K562 (cell line): ENCODE results near the gene SLC52A1. TPM values are rescaled to one million over a fixed set of nuclear protein-coding genes. Genes with fewer than 3 reads are reported as not detected.

Experiments
- ATAC-seq: fragments of 200-7000 bp; cut with Tn5 transposase; 3 replicates; pipeline ENCODE4 v1.9.1; 2020; ENCODE audit warnings: moderate library complexity
- BruUV-seq: library from RNA; stranded (reverse); fragments of 400-500 nt; replicated peaks from 2 replicates; lab custom pipeline; 2021; lab: Mats Ljungman, UMichigan
- CTCF ChIA-PET: fragments of 300-600 bp; formaldehyde crosslinking; extraction: SDS; loops from one replicate; lab custom pipeline; 2021; ENCODE audit warnings: low intra/inter-chr PET ratio; lab: Yijun Ruan, JAX
- POLR2A ChIA-PET: fragments of 300-600, 350-650 bp; sonication (Branson Sonifier 250); formaldehyde crosslinking; extraction: SDS; loops from one replicate; lab custom pipeline; 2021; ENCODE audit warnings: antibody characterized with exemption, inconsistent platforms; lab: Yijun Ruan, JAX
- DNase-seq, 4 experiments: peaks; one replicate each; pipeline versions ENCODE4 v3.0.0 to v3.0.0-alpha.2; 2011 to 2018; ENCODE audit warnings: low spot score in 3 of 4, mixed read lengths in 3 of 4; ENCODE audit errors: extremely low read depth in 1 of 4
- FAIRE-seq: peaks from 2 replicates; lab custom pipeline; 2011; peaks lifted over from hg19 to GRCh38; lab: Jason Lieb, UNC
- H2AFZ ChIP-seq: 2 replicates; pipeline ENCODE4 v1.6.0; 2011; ENCODE audit warnings: low read depth, low read length, control low read depth, inconsistent platforms
- H3K27ac ChIP-seq: fragments of 200-600 bp; 3 replicates; pipeline ENCODE4 v1.8.0; 2011; ENCODE audit warnings: low read depth, mild to moderate bottlenecking, control low read depth, inconsistent platforms, low read length, moderate library complexity, mixed read lengths; ENCODE audit errors: extremely low read depth
- H3K27me3 ChIP-seq, 2 experiments: fragments of 300-600 bp in 1 of 2; 2 replicates in 1 of 2; 3 replicates in 1 of 2; pipeline versions ENCODE4 v1.6.0 to v1.8.0; 2011; ENCODE audit warnings: inconsistent platforms in 2 of 2, low read length in 2 of 2, mild to moderate bottlenecking in 1 of 2, mixed read lengths in 1 of 2, moderate library complexity in 1 of 2; ENCODE audit not compliant: control insufficient read depth in 2 of 2, insufficient read depth in 2 of 2
- H3K36me3 ChIP-seq: fragments of 300-600 bp; 3 replicates; pipeline ENCODE4 v1.8.0; 2011; ENCODE audit warnings: mild to moderate bottlenecking, low read length, inconsistent platforms; ENCODE audit not compliant: control insufficient read depth, insufficient read depth
- H3K4me1 ChIP-seq, 2 experiments: fragments of 200-600 bp in 1 of 2; replicated peaks in 1 of 2; 2 replicates in 1 of 2; 3 replicates in 1 of 2; pipeline versions ENCODE4 v1.5.1 to v1.8.0; 2011; ENCODE audit warnings: inconsistent platforms in 2 of 2, low read length in 2 of 2, mild to moderate bottlenecking in 1 of 2, mixed read lengths in 1 of 2, moderate library complexity in 1 of 2; ENCODE audit not compliant: control insufficient read depth in 2 of 2, insufficient read depth in 2 of 2
- H3K4me2 ChIP-seq: 2 replicates; pipeline ENCODE4 v1.6.1; 2011; ENCODE audit warnings: low read length, control low read depth, inconsistent platforms, mixed read lengths; ENCODE audit not compliant: insufficient read depth
- H3K4me3 ChIP-seq: fragments of 200-600 bp; sonication (generic), shearing (Covaris generic); 2 replicates; pipeline ENCODE4 v1.5.1; 2016; ENCODE audit warnings: control low read depth, inconsistent platforms
- H3K79me2 ChIP-seq: fragments of 200-600 bp; 3 replicates; pipeline ENCODE4 v1.8.0; 2011; ENCODE audit warnings: low read length, inconsistent platforms; ENCODE audit not compliant: control insufficient read depth, insufficient read depth
- H3K9ac ChIP-seq, 2 experiments: 2 replicates each; pipeline versions ENCODE4 v1.6.0 to v1.6.1; 2011; ENCODE audit warnings: low read depth in 2 of 2, low read length in 2 of 2, control low read depth in 1 of 2, inconsistent platforms in 1 of 2, mild to moderate bottlenecking in 1 of 2, mixed read lengths in 1 of 2; ENCODE audit not compliant: insufficient read depth in 1 of 2
- H3K9me1 ChIP-seq: one replicate; pipeline ENCODE4 v1.6.0; 2011; ENCODE audit warnings: inconsistent platforms, mild to moderate bottlenecking, low read length, moderate library complexity; ENCODE audit not compliant: control insufficient read depth, insufficient read depth
- H3K9me3 ChIP-seq: replicated peaks from 2 replicates; pipeline ENCODE4 v1.5.1; 2011; ENCODE audit warnings: low read depth, low read length, inconsistent platforms; ENCODE audit not compliant: control insufficient read depth, insufficient read depth
- H4K20me1 ChIP-seq: replicated peaks from 2 replicates; pipeline ENCODE4 v1.6.1; 2011; ENCODE audit warnings: low read length, inconsistent platforms, mixed read lengths; ENCODE audit not compliant: control insufficient read depth, insufficient read depth
- BRD4 ChIP-seq: fragments of 200-600 bp; sonication (generic); IDR thresholded peaks from 2 replicates; pipeline ENCODE4 v1.6.1; 2017; ENCODE audit warnings: inconsistent platforms
- COPS2 ChIP-seq: fragments of 450-650 bp; conservative IDR thresholded peaks from 2 replicates; pipeline ENCODE4 v1.6.1; 2016; ENCODE audit warnings: mild to moderate bottlenecking, moderate library complexity
- DACH1 ChIP-seq: fragments of 450-650 bp; IDR thresholded peaks from 2 replicates; pipeline ENCODE4 v1.6.1; 2018; ENCODE audit not compliant: partially characterized antibody
- KDM2B ChIP-seq: fragments of 250-450 bp; sonication (Bioruptor Pico); IDR thresholded peaks from 2 replicates; pipeline ENCODE4 v1.8.0; 2021; ENCODE audit warnings: mild to moderate bottlenecking, moderate library complexity
- MECOM ChIP-seq: fragments of 250-450 bp; sonication (Bioruptor Pico); IDR thresholded peaks from 2 replicates; pipeline ENCODE4 v1.8.0; 2022; ENCODE audit warnings: inconsistent platforms
- MED1 ChIP-seq: sonication (generic); formaldehyde crosslinking; IDR thresholded peaks from 2 replicates; pipeline ENCODE4 v1.8.1; 2023; ENCODE audit warnings: missing genetic modification reagents, borderline replicate concordance
- NCOR1 ChIP-seq: fragments of 450-650 bp; IDR thresholded peaks from 2 replicates; pipeline ENCODE4 v1.6.1; 2016; ENCODE audit warnings: mild to moderate bottlenecking, moderate library complexity
- ZNF24 ChIP-seq: fragments of 450-650 bp; IDR thresholded peaks from 2 replicates; pipeline ENCODE4 v1.6.1; 2016
- ZNF696 ChIP-seq: fragments of 250-450 bp; sonication (Bioruptor Pico); conservative IDR thresholded peaks from 2 replicates; pipeline ENCODE4 v1.4.0; 2020; ENCODE audit warnings: mild to moderate bottlenecking, moderate library complexity
- ZNF707 ChIP-seq: fragments of 250-450 bp; sonication (Bioruptor Pico); conservative IDR thresholded peaks from 2 replicates; pipeline ENCODE4 v1.8.0; 2022; ENCODE audit warnings: inconsistent platforms, mild to moderate bottlenecking, moderate library complexity
- WGBS: fragments of 100-300 bp; shearing (Covaris generic); methylation state at CpG from one replicate; pipeline ENCODE4 v1.1.6; 2016; ENCODE audit warnings: low coverage, mixed read lengths; ENCODE audit not compliant: insufficient coverage; ENCODE audit errors: missing lambda C conversion rate; 5-methylcytosine and 5-hydroxymethylcytosine counted together
- in situ Hi-C: fragments of 300-500 bp; cut with MboI; formaldehyde crosslinking; loops from 4 replicates; pipeline ENCODE4 v1.15.0; 2018; ENCODE audit warnings: inconsistent platforms, mixed read lengths
- intact Hi-C: fragments of 100-400 bp; cut with micrococcal nuclease; formaldehyde crosslinking; loops from 2 replicates; pipeline ENCODE4 v1.14.2; 2022
- polyA plus RNA-seq, 8 experiments: library from polyadenylated mRNA; depleted of rRNA in 4 of 8; stranded (reverse) in 5 of 8; unstranded in 3 of 8; fragments of >200 nt; fragmentation: Nextera tagmentation in 2 of 8; fragmentation: Illumina TruSeq in 1 of 8; extraction: Ambion mirVana in 2 of 8; extraction: Trizol in 1 of 8; gene quantifications; 2 replicates each; pipeline versions ENCODE4 v1.2.1 to v1.2.3, GENCODE V29; 2011 to 2014; ENCODE audit warnings: inconsistent platforms in 1 of 8, missing spikeins in 1 of 8
- total RNA-seq, 7 experiments: library from RNA; depleted of rRNA in 6 of 7; stranded (reverse); fragments of >200 nt in 6 of 7; fragmentation: Illumina TruSeq in 2 of 7; extraction: Trizol in 2 of 7; gene quantifications; 2 replicates each; pipeline versions ENCODE4 v1.2.1 to v1.2.3, GENCODE V29; 2011 to 2021; ENCODE audit warnings: low replicate concordance in 1 of 7
- TF ChIP-seq, protein P1 (sequence below): sonication (generic); formaldehyde crosslinking; IDR thresholded peaks from 2 replicates; pipeline ENCODE4 v1.8.0; 2022; ENCODE audit warnings: mild to moderate bottlenecking, missing genetic modification reagents
- TF ChIP-seq, protein P2 (sequence below), 3 experiments: fragments of 200-800 bp in 1 of 3; sonication (Bioruptor generic) in 1 of 3; sonication (generic) in 1 of 3; formaldehyde crosslinking in 1 of 3; IDR thresholded peaks; 2 replicates each; pipeline versions ENCODE4 v1.6.1 to v1.8.0; 2016 to 2022; ENCODE audit warnings: mild to moderate bottlenecking in 2 of 3, missing compliant biosample characterization in 2 of 3, missing genetic modification characterization in 2 of 3, missing genetic modification reagents in 1 of 3
- TF ChIP-seq, protein P3 (sequence below): fragments of 250-450 bp; sonication (Bioruptor Pico); IDR thresholded peaks from 2 replicates; pipeline ENCODE4 v1.8.0; 2022; ENCODE audit warnings: inconsistent platforms, mild to moderate bottlenecking, moderate library complexity, borderline replicate concordance
- TF ChIP-seq, protein P4 (sequence below): fragments of 450-650 bp; IDR thresholded peaks from 2 replicates; pipeline ENCODE4 v1.6.1; 2017; ENCODE audit warnings: antibody characterized with exemption

Gene SLC52A1
- total and polyA plus RNA-seq, 9 of the 15 experiments (the other 6 are each of a cell fraction or from before 2014, with no cell fraction given) = 0.04 TPM; not detected in 8

DNA sequence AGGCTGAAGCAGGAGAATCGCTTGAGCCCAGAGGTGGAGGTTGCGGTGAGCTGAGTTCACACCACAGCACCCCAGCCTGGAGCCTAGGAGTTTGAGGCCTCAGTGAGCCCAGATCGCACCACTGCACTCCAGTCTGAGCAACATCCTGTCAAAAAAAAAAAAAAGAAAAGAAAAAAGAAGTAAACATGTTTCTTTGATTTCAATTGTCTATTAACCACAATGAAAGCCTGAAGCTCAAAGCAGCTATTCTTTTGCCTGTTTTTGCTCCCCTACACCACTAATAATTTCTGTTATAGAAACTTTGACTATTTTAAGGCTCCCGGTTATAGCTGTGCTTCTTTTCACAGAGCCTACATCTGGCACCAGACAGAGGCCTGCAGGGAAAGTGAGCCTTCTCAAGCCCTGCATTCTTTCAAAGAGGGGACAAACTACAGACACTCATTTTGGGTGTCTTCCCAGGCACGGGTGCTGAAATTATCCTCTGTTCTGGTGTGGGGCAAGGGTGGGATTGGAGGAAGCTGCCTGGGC lies 14.2 kb upstream of the SLC52A1 start (continued):
- TF ChIP-seq, protein P1, sequence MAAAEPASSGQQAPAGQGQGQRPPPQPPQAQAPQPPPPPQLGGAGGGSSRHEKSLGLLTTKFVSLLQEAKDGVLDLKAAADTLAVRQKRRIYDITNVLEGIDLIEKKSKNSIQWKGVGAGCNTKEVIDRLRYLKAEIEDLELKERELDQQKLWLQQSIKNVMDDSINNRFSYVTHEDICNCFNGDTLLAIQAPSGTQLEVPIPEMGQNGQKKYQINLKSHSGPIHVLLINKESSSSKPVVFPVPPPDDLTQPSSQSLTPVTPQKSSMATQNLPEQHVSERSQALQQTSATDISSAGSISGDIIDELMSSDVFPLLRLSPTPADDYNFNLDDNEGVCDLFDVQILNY (CRISPR knock-in tag) = no peak
- no peak for TF ChIP-seq COPS2
- TF ChIP-seq ZNF707 (CRISPR knock-in tag) = no peak
- TF ChIP-seq, protein P2, sequence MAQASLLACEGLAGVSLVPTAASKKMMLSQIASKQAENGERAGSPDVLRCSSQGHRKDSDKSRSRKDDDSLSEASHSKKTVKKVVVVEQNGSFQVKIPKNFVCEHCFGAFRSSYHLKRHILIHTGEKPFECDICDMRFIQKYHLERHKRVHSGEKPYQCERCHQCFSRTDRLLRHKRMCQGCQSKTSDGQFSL (CRISPR knock-in tag; IDR thresholded peaks at IDR 0.05) = no peak
- TF ChIP-seq, protein P2 (tag; IDR thresholded peaks at IDR 0.05) = no peak
- TF ChIP-seq, protein P3, sequence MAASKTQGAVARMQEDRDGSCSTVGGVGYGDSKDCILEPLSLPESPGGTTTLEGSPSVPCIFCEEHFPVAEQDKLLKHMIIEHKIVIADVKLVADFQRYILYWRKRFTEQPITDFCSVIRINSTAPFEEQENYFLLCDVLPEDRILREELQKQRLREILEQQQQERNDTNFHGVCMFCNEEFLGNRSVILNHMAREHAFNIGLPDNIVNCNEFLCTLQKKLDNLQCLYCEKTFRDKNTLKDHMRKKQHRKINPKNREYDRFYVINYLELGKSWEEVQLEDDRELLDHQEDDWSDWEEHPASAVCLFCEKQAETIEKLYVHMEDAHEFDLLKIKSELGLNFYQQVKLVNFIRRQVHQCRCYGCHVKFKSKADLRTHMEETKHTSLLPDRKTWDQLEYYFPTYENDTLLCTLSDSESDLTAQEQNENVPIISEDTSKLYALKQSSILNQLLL (CRISPR knock-in tag) = no peak
- TF ChIP-seq, all 486 proteins: peak for 0

DNA sequence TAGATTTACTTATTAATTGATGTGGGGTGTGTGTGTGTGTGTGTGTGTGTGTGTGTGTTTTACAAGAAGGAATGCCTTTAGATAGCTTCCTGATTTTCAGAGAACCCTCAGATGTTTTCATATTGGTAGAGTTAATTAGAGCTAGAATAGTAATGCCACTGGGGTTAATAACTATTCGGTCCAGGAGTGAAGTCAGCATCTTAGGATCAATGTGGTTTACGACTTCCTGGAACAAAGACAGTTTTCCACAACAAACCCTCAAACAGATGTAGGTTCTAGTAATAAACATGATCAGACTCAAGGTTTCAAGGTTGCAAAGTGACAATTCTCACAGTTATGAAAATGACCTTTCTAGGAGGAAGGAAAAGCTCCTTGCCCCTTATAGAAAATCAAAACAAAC lies 12.2 kb upstream of the SLC52A1 start:
- no peak for DNase-seq
- Histone ChIP-seq H3K36me3 (no peaks in the 10 kb centered on the region), H4K20me1 (no peaks in the 10 kb centered on the region), H3K27ac (no peak overlapping the region), H3K9me3 (no peaks in the 10 kb centered on the region), H3K4me2 (no peak overlapping the region), H3K27me3 (no peaks in the 10 kb centered on the region), H3K79me2 (no peaks in the 10 kb centered on the region), H2AFZ (no peak overlapping the region), H3K4me3 (no peak overlapping the region), H3K4me1 (no peaks in the 10 kb centered on the region; a peak in 1 of 5 replicates), H3K9me1 (no peaks in the 10 kb centered on the region), H3K9ac (no peak overlapping the region)
- no TSS peak for BruUV-seq
- ATAC-seq = no peak
- in situ Hi-C loops (no loop called here), intact Hi-C loops (no loop called here)
- TF ChIP-seq MECOM = no peak
- TF ChIP-seq ZNF24 = no peak
- no peak for TF ChIP-seq BRD4
- TF ChIP-seq NCOR1 = no peak
- TF ChIP-seq, protein P4, sequence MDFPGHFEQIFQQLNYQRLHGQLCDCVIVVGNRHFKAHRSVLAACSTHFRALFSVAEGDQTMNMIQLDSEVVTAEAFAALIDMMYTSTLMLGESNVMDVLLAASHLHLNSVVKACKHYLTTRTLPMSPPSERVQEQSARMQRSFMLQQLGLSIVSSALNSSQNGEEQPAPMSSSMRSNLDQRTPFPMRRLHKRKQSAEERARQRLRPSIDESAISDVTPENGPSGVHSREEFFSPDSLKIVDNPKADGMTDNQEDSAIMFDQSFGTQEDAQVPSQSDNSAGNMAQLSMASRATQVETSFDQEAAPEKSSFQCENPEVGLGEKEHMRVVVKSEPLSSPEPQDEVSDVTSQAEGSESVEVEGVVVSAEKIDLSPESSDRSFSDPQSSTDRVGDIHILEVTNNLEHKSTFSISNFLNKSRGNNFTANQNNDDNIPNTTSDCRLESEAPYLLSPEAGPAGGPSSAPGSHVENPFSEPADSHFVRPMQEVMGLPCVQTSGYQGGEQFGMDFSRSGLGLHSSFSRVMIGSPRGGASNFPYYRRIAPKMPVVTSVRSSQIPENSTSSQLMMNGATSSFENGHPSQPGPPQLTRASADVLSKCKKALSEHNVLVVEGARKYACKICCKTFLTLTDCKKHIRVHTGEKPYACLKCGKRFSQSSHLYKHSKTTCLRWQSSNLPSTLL = no peak
- TF ChIP-seq DACH1 = no peak
- no peak for TF ChIP-seq KDM2B
- TF ChIP-seq MED1 (CRISPR knock-in tag) = no peak
- TF ChIP-seq ZNF696 = no peak
- CTCF ChIA-PET = no interaction called here
- POLR2A ChIA-PET = no interaction called here
- 8% methylated on average over 2 of the region's 2 CpGs for WGBS
- FAIRE-seq = no peak
